GM21786 (cell line): Measurements from ENCODE around the gene CMSS1.

Source experiments
- ATAC-seq: cut with Tn5 transposase; IDR thresholded peaks from one replicate; pipeline ENCODE4 v1.9.1; 2021; ENCODE audit not compliant: unreplicated experiment

CMSS1 gene

GRCh38 chr3:100160521-100160920, 342.9 kb downstream of the CMSS1 start:
- no peak for ATAC-seq

GRCh38 chr3:100163787-100164186, 346.1 kb downstream of the CMSS1 start:
- ATAC-seq, result no peak

GRCh38 chr3:100164743-100165142, 347.1 kb downstream of the CMSS1 start:
- no peak for ATAC-seq

- no peak for ATAC-seq
These were observed 348.4 kb downstream of the CMSS1 start for GRCh38 chr3:100165926-100166550.

GRCh38 chr3:100169201-100169920, 351.7 kb downstream of the CMSS1 start:
- no peak for ATAC-seq

GRCh38 chr3:100170486-100170885, 352.8 kb downstream of the CMSS1 start:
- ATAC-seq, result no peak

GRCh38 chr3:100171211-100171914, 353.7 kb downstream of the CMSS1 start:
- no peak for ATAC-seq

- no peak for ATAC-seq
These were observed 356.3 kb downstream of the CMSS1 start for GRCh38 chr3:100173961-100174360.

- ATAC-seq, result no peak
These were observed 358.1 kb downstream of the CMSS1 start for GRCh38 chr3:100175637-100176280.

- ATAC-seq, result no peak
These were observed 362.2 kb downstream of the CMSS1 start for GRCh38 chr3:100179692-100180349.

GRCh38 chr3:100183608-100184125, 366.0 kb downstream of the CMSS1 start:
- ATAC-seq, result no peak

GRCh38 chr3:100184948-100185570, 367.4 kb downstream of the CMSS1 start:
- no peak for ATAC-seq

- no peak for ATAC-seq
These were observed 368.2 kb downstream of the CMSS1 start for GRCh38 chr3:100185847-100186246.

- ATAC-seq, result no peak
These were observed 371.8 kb downstream of the CMSS1 start for GRCh38 chr3:100189444-100189964.

- no peak for ATAC-seq
These were observed 377.7 kb downstream of the CMSS1 start for GRCh38 chr3:100195375-100195774.

GRCh38 chr3:100197876-100198275, 380.2 kb downstream of the CMSS1 start:
- ATAC-seq, result no peak

- no peak for ATAC-seq
These were observed 381.1 kb downstream of the CMSS1 start for GRCh38 chr3:100198579-100199269.

GRCh38 chr3:100205171-100205570, 387.5 kb downstream of the CMSS1 start:
- ATAC-seq, result no peak

GRCh38 chr3:100206687-100207086, 389.0 kb downstream of the CMSS1 start:
- ATAC-seq, result no peak

- no peak for ATAC-seq
These were observed 390.2 kb downstream of the CMSS1 start for GRCh38 chr3:100207886-100208285.
